TTC549 (cell line): ENCODE results near the gene ABHD11.
"Not testable (repeated sequence)": the region's sequence is repeated elsewhere in the genome, so short reads cannot be mapped to it uniquely, and the experiment has no call there.

ENCODE experiments used
- FAIRE-seq: peaks from 2 replicates; lab custom pipeline; 2012; peaks lifted over from hg19 to GRCh38; lab: Jason Lieb, UNC

ABHD11 gene

GRCh38 chr7:73742753-73743641, 4.4 kb upstream of the ABHD11 start:
- no peak for FAIRE-seq

GRCh38 chr7:73742338-73742752, 3.7 kb upstream of the ABHD11 start:
- FAIRE-seq: no peak

DNA sequence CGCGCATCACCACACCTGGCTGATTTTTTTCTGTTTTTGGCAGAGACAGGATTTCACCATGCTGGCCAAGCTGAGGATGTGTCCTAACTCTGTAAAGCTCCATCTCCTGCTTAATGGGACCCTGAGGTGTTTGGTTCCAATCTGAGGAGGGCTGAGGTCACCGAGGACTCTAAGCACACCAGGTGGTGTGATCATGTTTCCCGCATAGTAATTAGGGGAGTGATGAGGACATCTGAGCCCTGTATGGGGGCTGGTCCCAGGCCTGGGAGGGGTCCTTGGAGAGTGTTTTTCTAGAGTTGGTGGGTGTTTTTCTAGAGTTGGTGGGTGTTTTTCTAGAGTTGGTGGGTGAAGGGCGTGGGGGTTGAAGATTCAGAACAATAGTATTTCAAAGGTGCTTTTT, 3.0 kb upstream of the ABHD11 start:
- FAIRE-seq: no peak

DNA sequence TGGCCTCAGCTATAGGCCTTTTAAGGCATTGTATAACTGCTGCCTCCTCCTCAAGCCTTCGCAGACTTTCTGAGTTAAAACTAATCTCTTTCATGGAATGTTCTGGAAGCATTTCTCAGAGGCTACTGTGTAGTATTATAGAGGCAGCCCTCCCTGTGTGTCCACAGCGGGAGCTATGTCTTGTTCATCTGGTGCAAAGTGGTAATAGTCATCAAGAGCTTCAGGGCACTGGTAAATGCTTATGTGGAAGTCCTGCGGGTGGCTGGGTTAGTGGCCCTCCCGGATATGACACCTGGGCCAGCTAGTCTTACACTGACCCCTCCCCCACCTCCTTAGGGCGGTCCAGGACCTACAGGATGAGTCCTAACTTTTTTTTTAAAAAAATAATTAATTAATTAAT, 2.2 kb upstream of the ABHD11 start:
- FAIRE-seq: no peak

- no peak for FAIRE-seq
These were observed 1.6 kb upstream of the ABHD11 start for GRCh38 chr7:73740212-73740611.

DNA sequence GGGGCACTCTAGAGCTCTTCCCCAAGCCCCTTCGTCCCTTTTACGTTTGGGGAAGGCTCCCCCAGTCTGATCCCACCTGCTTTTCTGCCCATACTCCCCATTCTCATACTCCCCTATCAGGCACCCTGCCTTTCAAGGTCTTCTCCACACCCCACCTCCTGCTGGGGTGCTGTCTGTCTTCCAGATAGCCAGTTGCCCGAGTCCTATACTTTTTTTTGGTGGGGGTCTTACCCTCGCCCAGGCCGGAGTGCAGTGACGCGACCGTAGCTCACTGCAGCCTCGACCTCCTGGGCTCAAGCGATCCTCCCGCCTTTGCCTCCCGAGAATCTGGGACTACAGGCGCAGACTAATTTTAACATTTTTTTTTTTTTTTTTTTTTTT, 775 bp upstream of the ABHD11 start:
- no peak for FAIRE-seq

DNA sequence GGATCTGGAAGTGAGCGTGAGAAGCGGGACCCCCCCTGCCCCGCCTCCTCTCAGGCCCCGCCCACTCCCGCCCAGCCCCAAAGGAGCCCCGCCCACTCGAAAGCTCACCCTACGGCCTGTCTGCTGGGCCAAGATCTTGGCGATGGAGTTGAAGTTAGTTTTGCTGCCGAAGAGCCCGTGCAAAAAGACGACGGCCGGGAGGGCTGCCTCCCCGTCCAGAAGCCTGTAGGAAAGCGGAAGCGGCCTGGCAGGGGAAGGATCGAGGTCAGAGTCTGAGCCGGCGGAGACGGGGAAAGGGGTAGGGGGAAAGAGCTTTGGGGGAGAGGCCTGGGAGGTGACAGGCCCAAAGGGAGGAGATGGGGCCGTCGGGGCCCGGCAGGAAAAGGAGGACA, 386 bp downstream of the ABHD11 start:
- no peak for FAIRE-seq

DNA sequence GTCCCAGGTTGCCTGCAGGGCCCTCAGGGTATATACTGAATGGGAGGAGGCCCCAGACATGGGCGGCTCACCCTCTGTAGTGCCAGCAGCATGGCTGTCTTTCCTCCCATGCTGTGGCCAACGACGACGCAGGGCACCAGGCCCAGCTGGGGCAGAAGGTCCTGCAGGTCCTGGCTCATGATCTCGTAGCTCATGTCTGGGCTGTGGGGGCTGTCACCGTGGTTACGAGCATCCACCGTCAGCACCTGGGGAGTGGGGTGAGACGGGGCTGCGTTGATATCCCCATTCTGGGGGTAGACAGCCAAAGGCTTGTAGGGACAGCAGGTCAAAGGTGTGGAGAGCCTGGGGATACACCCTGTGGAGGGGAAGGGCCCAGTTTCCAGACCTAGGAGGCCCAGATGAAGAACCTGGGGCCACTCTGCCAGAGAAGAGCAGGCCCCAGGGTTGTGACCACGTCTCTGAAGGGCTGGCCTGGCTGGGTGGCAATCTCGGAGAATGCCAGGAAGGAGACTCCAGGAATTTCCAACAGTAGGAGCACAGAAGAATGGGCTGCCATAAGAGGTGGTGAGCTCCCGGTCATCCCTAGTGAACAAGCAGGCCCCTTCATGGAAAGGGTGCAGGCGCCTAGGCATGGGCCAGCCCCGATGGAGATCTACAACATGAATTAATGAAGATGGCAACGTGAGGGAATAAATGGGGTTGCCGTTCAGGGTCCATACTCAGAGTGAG, 947 bp downstream of the ABHD11 start:
- no peak for FAIRE-seq

DNA sequence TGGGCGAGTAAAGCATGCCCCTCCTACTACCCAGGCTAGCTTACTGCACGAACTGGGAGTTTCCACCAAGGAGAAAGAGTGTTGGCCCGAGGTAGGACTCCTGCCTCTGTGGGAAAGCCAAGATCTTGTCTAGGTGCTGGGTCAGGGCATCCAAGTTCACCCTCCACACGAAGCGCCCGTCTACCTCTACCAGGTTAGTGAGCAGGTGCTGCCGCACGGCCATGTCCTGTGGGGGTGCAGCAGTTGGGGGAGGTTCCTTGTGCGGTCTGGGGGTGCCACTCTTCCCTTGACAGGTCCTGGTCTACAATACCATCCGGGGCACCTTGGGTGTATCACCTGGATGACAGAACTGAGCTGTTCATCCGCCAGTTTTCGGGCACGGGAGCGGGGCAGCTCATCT, 1.7 kb downstream of the ABHD11 start:
- no peak for FAIRE-seq

- FAIRE-seq: no peak
These were observed 3.1 kb downstream of the ABHD11 start for GRCh38 chr7:73735528-73735905.

- FAIRE-seq: no peak
These were observed 3.7 kb downstream of the ABHD11 start for GRCh38 chr7:73734619-73735527.

DNA sequence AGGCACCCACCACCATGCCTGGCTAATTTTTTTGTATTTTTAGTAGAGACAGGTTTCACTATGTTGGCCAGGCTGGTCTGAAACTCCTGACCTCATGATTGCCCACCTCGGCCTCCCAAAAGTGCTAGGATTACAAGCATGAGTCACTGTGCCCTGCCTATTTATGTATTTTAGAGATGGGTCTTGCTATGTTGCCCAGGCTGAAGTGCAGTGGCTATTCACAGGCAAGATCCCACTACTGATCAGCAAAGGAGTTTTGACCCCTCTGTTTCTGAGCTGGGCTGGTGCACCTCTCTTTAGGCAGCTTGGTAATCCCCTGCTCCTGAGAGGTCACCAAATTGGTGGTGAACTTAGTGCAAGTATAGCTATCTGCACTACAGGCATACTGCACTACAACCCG, 6.2 kb downstream of the ABHD11 start:
- no peak for FAIRE-seq

GRCh38 chr7:73730485-73730884, 8.1 kb downstream of the ABHD11 start:
- no peak for FAIRE-seq

GRCh38 chr7:73728551-73728950, 10.1 kb downstream of the ABHD11 start:
- FAIRE-seq: no peak

DNA sequence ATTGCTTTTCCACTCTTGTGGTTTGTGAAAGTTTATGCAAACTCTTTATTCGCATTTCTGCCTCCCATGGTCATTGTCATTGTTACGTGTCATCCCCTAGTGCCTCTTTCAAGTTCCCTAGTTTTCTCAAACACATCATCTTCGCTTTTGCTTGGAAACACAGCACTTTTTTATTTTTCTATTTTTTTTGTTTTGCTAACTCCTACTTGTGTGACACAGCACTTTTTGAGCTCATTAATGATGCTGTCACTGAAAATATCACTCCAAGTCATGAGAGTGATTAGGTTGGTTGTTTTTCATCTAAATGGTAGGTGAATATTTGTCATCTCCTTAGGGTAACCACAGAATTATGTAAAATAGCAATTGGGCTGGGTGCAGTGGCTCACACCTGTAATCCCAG, 10.7 kb downstream of the ABHD11 start:
- FAIRE-seq: no peak

- FAIRE-seq: no peak
These were observed 12.5 kb downstream of the ABHD11 start for GRCh38 chr7:73726083-73726466.

GRCh38 chr7:73723813-73724212, 14.8 kb downstream of the ABHD11 start:
- no peak for FAIRE-seq

GRCh38 chr7:73722785-73723184, 15.8 kb downstream of the ABHD11 start:
- no peak for FAIRE-seq

DNA sequence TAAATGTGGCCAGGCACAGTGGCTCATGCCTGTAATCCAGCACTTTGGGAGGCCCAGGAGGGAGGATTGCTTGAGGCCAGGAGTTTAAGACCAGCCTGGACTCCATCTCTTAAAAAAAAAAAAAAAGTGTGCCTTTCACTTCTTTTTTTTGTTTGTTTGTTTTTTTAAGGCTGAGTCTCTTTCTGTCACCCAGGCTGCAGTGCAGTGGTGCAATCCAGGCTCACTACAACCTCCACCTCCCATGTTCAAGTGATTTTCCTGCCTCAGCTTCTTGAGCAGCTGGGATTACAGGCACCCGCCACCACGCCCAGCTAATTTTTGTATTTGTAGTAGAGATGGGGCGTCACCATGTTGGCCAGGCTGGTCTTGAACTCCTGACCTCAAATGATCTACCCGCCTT, 16.4 kb downstream of the ABHD11 start:
- FAIRE-seq: not testable (repeated sequence)

DNA sequence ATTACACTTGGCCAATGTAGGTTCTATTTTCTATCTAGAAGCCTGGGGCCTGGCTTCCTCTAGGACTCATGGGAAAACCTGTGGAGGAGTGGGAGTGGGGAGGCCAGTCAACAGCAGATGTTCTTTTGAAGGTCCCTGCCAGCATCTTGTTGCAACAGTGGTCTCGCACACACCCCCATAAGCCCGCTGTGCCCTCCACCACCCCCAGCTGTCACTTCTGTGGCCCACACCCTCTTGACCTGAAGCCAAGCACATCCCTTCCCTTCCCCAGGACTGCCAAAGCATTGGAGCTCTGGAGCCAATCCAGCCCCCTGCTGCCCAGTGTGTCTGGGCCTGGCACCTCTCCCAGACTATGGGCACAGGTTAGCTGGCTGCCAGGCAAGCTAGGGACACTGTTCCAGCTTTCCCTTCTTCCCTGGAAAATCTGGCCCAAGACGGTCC, 17.2 kb downstream of the ABHD11 start:
- FAIRE-seq: no peak

DNA sequence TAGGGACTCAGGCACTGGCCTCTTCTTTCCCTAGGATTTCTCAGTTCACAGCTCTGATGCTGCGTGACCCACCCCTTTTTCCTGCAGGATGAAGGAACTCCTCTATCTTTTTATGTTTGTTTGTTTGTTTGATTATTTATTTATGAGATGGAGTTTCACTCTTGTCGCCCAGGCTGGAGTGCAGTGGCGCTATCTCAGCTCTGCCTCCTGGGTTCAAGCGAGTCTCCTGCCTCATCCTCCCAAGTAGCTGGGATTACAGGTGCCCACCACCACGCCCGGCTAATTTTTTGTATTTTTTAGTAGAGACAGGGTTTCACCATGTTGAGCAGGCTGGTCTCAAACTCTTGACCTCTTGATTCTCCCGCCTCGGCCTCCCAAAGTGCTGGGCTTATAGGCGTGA, 18.2 kb downstream of the ABHD11 start:
- not testable (repeated sequence) for FAIRE-seq

DNA sequence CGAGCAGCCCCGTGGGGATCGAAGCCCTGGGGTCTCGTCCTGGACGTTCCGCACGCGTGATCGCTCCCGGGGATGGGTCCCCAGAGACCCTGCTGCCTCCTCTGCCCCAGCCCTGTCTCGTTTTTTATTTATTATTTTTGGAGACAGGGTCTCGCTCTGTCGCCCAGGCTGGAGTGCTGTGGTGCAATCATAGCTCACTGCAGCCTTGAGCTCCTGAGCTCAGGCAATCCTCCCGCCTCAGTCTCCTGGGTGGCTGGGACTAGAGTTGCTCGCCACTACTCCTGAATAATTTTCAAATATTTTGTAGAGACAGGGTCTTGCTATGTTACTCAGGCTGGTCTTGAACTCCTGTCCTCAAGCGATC, 18.8 kb downstream of the ABHD11 start:
- FAIRE-seq: no peak
